ENCODE data around the gene CAPN11. TPM values are rescaled to one million over a fixed set of nuclear protein-coding genes. Genes with fewer than 3 reads are reported as not detected.

CAPN11 gene
- total and polyA plus RNA-seq, 9 of the 15 experiments (the other 6 are each of a cell fraction or from before 2014, with no cell fraction given): 0.03 to 0.61 (median 0.17) TPM; not detected in 1

- peak; percentile 65 for TF ChIP-seq TFAP4 (CRISPR knock-in tag; IDR thresholded peaks at IDR 0.05; ENCODE audit: borderline replicate concordance)
- peak; percentile 43; the same call in 1 of the 2 replicates for TF ChIP-seq USF1 (CRISPR knock-in tag; IDR thresholded peaks at IDR 0.05)
- TF ChIP-seq HDAC1 (IDR thresholded peaks at IDR 0.05): peak in 1 of 2 experiments; percentile 35; a peak in 1 of 4 replicates
- peak; percentile 78; the same call in 1 of the 2 replicates for TF ChIP-seq ZNF511 (CRISPR knock-in tag; IDR thresholded peaks at IDR 0.05)
- TF ChIP-seq ATF7 (IDR thresholded peaks at IDR 0.05): no peak
- TF ChIP-seq ZBTB26 (CRISPR knock-in tag; IDR thresholded peaks at IDR 0.05): 0 out of 2 replicates have a peak, but pooled peaks have one; percentile 40
- peak in 1 of 3 experiments; percentile 62 for TF ChIP-seq YY1 (IDR thresholded peaks at IDR 0.05; ENCODE audit: borderline replicate concordance in 1 of 3, control insufficient read depth in 1 of 3, extremely low read depth in 1 of 3, insufficient read depth in 3 of 3, insufficient read length in 1 of 3, insufficient replicate concordance in 2 of 3, low read depth in 1 of 3, low read length in 2 of 3)
- no peak for TF ChIP-seq ELF1 (tag; IDR thresholded peaks at IDR 0.05)
- peak; percentile 70 for TF ChIP-seq VEZF1 (CRISPR knock-in tag; IDR thresholded peaks at IDR 0.05)
- peak; percentile 47 to 71; a peak in 3 of 4 replicates for TF ChIP-seq MAZ (CRISPR knock-in tag; conservative IDR thresholded peaks at IDR 0.05 in 1 of 2, IDR thresholded peaks at IDR 0.05 in 1 of 2)
- peak in 1 of 2 experiments; percentile 4 for TF ChIP-seq E2F6 (IDR thresholded peaks at IDR 0.05; ENCODE audit: borderline replicate concordance in 1 of 2, extremely low read depth in 1 of 2, insufficient read depth in 1 of 2, insufficient read length in 1 of 2, low read depth in 1 of 2, low read length in 1 of 2, poor library complexity in 1 of 2, severe bottlenecking in 1 of 2)
- TF ChIP-seq FOXJ2 (tag; IDR thresholded peaks at IDR 0.05): peak; percentile 88
- TF ChIP-seq ARID2 (IDR thresholded peaks at IDR 0.05): no peak
- no peak for TF ChIP-seq CHAMP1 (IDR thresholded peaks at IDR 0.05)
- peak; percentile 24; the same call in 1 of the 2 replicates for TF ChIP-seq DPF2 (IDR thresholded peaks at IDR 0.05)
- 0 out of 2 replicates have a peak, but pooled peaks have one; percentile 22 for TF ChIP-seq KAT7 (CRISPR knock-in tag; IDR thresholded peaks at IDR 0.05; ENCODE audit: borderline replicate concordance)
These were observed 62.8 kb downstream of the CAPN11 start (continued) for GRCh38 chr6:44221291-44221960.

Data from K562 (cell line).